GM21528 (cell line): ENCODE measurements around the gene FAM241A.
"Not testable (repeated sequence)": the region's sequence is repeated elsewhere in the genome, so short reads cannot be mapped to it uniquely, and the experiment has no call there.

Experiments
- ATAC-seq: cut with Tn5 transposase; IDR thresholded peaks from one replicate; pipeline ENCODE4 v1.9.1; 2021; ENCODE audit warnings: mild to moderate bottlenecking, moderate library complexity; ENCODE audit not compliant: unreplicated experiment, low FRiP score

Gene FAM241A

DNA sequence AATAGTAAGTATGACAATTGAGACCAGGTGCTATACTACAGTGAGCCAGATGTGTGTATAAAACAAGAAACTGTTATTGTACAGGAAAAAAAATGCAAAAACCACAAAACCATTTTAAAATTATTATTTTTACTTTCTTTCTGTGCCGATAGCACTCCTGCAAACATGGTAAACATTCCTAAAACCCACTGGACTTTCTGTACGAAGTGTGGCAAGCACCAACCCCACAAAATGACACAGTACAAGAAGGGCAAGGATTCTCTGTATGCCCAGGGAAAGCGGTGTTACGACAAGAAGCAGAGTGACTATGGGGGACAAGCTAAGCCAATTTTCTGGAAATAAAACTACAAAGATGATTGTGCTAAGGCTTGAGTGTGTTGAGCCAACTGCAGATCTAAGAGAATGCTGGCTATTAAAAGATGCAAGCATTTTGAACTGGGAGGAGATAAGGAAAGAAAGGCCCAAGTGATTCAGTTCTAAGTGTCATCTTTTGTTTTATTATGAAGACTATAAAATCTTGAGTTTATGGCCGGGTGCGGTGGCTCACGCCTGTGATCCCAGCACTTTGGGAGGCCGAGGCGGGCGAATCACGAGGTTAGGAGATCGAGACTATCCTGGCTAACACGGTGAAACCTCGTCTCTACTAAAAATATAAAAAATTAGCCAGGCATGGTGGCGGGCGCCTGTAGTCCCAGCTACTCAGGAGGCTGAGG lies 26.0 kb downstream of the FAM241A start:
- ATAC-seq, result not testable (repeated sequence)

DNA sequence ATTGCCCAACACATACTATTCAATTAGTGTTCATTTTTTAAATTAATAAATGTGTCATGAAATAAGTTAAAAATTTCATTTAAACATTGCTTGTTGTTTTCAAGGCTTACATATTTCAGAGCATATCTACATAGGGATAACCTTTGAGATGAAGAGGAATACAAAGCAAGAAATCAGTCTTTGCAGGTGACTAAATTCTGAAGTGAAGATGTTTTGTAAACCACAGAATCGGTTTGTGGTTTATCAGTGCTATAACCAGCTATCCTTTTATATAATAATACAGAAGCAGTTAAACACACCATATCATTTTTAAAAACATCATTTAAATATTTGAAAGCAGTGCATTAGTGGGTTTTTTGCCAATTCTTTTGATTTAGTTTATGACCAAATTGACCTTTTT lies 26.9 kb downstream of the FAM241A start:
- no peak for ATAC-seq

DNA sequence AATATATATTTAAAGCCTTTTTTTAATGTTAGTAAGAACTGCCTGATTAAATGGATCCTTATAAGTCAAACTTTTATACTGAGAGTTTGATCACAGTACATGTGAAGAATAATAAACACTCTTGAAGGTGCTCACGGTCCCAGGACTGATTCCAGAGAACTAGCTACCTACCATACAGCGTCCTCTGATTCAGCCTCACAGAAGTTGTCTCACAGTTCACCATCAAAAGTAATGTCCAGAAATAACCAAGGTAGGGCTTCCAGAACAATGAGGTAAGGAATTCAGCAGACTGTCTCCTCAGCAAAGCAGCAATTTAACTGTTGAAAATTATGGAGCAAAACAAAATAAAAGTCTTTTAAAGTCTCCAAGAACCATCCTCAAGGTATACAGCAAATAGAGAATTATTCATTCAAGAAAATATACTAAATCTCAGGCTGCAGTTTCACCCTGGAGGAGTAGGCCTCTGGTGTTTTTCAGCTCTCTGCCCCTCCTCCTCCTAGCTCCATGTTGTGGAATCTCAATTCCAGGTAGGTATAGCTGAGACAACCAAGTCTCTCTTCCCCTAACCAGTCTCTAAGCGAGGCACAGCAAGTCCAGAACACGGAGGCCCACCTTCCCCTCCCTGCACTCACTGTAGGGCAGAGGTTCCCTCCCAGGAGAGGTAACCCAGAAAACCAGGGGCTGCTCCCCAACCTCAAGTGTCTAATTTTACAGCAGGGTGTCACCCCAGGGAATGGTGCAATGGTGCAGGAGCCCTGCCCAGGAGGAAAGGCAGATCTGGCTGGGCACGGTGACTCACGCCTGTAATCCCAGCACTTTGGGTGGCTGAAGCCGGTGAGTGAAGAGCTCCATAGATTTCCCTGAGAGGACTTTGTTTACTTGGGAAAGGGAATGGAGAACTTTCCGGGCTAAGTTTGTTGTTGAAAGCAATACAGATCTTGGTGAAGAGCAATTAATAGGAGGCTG lies 28.6 kb downstream of the FAM241A start:
- ATAC-seq, result no peak

DNA sequence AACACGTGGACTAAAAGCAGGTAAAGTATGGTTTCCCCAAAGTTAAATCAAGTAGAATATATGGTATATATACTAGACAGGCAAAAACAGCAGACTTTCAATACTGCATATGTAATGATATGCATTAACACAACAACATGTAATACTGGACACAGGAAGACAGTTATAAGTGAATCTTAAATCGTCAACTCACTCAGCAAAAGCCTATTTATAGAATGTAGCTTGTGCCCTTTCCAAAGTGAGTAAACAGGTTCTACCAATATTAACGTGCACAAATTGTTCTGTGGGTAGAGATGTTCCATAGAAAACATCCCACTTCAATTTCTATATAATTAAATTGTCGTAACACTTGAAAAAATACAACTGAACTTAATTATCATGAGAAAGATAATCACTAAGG lies 30.6 kb downstream of the FAM241A start:
- ATAC-seq, result no peak

DNA sequence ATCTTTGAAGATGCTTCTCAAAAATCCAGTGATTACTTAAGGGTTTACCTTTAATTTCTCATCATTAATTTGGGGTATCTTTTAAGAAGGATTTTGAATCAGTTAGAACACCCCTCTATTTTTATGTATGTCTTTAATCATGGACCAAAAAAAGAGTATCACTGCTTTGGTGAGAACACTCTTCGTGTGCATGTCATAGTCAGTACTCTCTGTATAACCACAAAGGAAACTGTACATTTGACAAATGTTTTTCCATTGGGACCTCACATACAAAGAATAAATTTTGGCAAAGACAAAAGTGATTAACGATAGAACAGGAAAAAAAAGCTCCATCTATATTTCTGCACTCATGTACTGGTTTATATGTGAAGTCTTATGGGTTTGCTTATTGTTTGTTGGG lies 31.3 kb downstream of the FAM241A start:
- no peak for ATAC-seq

DNA sequence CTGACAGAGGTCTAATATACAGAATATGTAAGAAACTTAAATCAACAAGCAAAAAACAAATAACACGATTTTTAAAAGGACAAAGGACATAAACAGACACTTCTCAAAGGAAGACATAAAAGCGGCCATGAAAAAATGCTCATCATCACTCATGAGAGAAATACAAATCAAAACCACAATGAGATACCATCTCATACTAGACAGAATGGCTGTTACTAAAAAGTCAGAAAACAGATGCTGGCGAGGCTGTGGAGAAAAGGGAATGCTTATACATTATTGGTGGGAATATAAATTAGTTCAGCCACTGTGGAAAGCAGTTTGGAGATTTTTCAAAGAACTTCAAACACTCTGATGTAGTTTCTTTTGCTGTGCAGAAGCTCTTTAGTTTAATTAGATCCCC lies 33.5 kb downstream of the FAM241A start:
- ATAC-seq, result not testable (repeated sequence)

DNA sequence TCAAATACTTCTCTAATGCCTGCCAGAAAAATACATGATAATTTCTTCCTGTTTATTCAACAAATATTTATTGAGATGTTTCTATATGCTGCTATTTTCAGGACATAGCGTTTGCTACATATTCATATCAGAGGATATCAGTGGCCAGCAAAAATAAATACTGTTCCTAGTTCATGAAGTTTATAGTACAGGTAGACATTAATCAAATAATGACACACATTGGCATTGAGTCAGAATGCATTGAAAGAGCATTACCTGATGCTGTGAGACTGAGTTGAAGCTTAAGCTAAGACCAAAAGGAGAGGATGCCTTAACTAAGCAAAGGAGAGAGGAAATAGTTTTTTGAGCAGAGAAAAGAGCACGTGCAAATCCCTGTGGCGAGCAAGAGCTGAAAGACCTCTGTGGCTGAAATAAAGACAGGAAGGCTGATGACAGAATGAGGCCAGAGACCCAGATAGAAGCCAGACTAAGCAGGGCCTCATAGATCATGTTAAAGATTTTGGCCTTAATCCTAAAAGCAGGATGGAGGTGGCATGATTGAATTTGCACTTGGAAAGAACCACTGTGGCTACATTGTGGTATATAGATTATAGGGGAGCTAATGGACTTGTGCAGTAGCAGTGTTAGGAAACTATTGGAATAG lies 36.2 kb downstream of the FAM241A start:
- ATAC-seq, result no peak

DNA sequence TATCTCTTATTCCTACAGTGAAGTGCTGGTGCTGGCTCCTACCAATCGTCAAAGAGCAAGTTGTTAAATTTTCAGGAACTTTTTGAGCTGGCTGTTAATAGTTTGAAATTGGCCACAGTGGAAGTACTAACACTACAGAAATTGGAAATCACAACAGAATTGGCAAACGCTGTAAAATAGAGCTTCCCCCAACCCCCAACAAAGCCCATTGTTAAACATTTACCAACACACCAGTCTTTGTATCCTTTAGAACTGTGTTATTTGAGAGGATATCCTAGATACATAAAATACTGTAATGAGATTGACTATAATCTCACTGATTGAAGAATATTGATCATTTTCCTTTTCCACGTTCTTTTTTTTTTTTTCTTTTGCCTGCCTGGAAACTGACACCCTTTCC lies 37.4 kb downstream of the FAM241A start:
- no peak for ATAC-seq

DNA sequence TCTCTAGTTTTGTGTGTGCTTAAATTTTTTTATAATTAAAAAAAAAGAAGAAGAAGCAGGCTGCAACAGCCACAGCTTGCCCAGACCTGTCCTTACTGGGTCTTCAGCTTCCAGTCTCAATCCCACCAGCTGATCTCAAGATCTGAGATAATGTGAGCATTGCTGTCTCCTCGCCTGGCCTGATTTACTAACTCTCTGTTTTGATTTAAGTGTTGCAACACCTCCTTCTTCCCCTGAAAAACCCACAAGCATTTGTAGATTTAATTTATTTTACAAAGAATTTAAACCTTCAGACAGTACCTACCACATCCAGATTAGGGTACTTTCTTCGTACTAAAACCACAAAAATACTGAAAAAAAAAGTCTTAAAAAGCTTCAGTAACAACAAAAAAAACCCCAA lies 38.0 kb downstream of the FAM241A start:
- ATAC-seq, result no peak

DNA sequence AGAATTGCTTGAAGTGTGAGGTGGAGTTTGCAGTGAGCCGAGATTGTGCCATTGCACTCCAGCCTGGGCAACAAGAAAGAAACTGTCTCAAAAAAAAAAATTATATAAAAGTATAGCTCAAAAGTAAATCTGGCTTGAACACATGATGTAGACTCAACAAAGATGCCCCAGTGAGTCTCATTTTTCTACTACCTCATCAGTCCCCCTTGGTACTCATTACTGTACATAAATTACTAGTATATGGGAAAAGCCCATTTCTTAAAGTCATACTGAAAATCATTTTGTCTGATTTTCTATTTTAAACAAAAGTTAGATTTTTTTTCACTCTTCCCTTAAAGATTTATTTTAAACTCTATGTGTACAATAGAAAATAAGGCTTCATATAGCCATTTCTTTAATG lies 39.2 kb downstream of the FAM241A start:
- no peak for ATAC-seq

DNA sequence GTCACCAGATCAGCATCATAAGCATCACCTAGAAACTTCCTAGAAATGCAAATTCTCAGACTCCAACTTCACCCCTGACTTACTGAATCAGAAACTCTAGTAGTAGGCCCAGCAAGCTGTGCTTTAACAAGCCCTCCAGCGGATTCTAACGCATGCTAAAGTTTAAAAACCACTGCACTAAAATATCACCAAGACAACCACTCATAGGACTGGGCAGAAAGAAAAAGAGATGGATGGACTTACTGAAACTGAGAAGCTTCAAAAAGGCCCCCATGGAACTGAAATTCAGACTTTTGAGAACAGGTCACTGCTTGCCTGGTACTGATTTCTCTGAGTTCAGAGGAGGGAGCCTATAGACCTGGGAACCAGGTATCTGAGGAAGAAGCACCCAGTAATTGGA lies 40.1 kb downstream of the FAM241A start:
- peak; percentile 72 for ATAC-seq

DNA sequence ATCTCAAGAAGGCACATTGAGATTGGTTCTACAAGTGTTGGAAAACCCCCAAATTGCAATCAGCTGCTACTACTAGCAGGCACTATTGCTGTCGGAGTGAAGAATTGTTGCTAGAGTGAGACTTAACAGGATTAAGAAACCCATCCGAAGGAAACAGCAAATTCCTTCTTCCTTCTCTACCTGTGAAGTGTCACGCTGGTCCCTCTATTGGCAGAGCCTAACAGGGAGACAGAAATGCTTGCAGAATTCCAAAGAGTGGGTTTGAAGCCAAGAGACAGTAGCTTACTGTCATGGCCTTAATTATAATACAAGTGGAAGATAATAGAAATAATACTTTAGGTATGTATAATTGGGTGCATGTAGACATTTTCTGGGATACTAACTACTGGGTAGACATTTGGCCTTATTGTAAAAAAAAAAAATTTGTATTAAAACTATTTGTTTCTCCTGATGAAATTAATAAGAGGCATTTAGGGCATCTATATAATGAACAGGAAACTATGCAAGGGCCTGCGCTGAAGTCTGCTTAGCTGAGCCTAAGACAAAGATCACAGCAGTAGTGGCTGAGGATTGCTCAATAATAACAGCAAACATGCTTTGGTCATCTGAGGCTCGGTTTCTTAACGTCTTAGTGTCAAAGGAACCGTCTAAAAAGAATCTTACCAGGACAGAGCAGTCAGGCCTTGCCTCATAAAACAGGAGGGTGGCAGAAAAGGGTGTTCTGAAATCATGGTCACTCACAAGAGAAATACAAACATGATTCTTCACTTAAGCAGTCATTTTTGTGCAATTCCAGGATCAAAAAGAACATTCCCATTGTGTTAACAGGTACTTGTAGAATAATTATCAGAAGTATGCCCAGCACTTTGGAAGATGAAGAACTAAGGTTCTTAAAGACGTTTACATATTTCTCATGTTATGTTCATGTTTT lies 40.8 kb downstream of the FAM241A start:
- no peak for ATAC-seq

DNA sequence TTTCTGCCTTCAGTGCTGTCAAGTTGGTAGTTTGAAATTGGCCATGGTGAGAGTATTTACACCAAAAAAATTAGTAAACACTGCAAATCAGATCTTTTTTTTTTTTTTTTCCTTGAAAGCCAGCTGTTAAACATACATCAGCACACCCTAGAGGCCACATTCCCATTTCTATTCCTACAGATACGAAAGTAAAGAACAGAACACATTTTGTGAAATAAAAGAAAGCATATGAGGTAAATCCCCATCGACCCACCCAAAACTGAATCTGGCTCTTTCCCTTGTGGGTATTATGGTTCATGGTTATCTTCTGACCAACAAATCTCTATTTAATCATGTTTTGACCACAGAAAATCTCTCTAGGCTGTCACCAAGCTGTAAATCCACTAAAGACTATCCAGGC lies 44.5 kb downstream of the FAM241A start:
- ATAC-seq, result no peak

DNA sequence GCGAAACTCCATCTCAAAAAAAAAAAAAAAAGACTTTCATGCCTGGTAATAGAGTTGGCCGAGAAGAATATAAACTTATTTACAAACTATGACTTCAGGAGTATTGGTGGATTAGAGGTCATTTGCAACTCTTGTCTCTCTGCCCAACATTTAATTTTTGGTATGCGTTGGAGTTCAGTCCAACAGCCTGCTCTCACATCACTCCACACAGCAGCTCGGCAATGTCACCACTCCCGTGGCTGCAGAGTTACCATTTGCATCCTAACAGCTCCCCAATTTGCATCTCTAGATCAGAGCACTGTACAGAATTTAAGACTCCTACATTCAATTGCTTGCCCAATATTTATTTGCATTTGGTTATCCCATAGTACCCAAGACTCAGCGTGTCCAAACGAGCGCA lies 45.4 kb downstream of the FAM241A start:
- ATAC-seq, result no peak

DNA sequence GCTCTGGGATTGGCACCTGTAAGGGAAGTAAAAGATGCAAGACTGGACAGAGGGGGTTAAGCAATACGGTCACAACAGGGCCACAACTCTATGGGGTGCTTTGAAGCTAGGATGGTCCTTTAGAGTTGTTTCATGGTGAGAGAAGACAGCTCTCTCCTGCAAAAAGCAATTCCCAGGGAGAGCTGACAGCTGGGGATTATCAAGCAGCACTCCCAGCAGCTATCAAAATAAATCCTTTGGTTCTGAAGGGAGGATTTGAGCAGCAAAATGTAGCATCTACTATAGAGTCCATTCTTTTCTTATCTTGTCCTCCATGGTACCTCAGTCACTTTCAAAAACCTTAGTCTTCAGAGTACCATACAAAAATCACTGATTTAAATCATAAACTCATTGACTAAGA lies 51.2 kb downstream of the FAM241A start:
- ATAC-seq, result no peak

DNA sequence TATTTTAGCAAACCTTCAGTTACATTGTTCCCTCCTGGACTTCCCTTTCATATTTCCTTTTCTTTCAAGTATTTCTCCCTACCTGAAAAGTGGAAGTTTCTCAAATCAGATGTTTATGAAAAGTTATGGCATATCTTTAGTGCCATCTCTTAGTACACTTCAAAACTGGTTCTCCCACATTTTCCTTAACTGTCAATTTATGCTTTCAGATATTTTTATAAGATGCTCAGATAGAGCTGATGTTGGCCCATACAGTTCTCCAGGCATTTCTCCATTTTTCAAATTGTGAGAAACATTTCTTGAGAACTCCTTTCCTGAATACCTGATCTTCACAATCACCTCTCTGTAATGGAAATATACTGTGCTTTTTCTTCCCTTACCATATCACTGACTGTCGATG lies 53.8 kb downstream of the FAM241A start:
- ATAC-seq, result peak; percentile 4

DNA sequence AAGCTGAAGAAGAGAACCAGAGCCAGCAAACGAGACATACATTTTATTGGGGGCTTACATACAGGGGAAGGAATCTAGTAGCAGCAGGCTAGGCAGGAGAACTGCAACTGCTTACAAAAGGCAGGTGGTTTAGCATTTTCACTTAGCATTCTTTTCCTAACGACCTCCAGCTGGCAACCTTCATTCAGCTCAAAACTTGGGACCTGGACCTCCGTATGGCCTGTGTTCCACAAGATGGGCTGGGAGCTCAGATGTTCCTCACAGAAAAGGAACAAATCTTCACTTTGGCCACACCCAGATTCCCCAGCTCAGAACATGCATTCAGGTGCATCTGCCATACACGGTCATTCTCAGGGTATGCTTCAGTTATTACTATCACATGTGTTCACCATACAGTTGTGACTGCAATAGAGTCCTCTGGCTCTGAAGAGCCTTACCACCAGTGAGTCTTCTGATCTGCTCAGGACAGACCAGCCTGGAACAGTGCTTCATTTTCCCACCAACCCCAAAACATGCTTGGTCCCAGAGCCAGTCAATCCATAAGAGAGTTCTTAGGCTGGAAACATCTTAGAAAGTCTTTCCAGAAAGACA lies 56.8 kb downstream of the FAM241A start:
- ATAC-seq, result no peak

DNA sequence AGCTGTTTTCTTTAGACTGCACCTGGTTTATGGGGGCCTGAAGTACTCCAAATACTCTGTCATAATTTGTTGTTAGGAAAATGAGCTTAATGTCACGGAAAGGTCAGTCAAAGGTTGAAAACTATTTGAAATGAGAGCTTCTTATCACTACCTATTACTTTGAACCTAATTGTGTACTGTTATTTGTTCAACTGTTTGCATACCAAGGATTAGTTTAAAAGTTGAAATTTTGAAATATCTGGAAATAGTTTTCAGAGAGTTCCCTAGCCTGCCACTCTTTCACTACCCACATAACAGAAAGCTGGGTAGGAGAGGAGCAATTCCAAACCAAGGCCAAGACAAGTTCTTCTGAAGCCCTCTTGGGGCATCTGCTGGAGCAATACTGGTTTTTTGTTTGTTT lies 58.3 kb downstream of the FAM241A start:
- ATAC-seq, result no peak

DNA sequence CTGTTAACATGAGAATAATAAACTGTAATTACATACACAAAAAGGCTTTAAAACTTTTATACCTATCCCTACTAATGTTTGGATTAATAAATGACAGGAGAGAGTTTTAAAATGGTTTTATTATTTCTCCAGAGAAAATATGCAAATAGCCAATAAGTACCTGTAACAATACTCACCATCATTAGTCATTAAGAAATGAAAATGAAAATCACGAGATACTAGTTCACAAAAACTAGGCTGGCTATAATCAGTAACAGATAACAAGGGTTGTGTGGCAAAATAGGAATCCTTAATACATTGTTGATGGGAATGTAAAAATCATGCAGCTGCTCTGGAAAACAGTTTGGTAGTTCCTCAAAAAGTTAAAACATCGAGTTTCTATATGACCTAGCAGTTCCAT lies 61.2 kb downstream of the FAM241A start:
- ATAC-seq, result no peak
